CD14-positive monocyte (primary cell): Measurements from ENCODE around the gene RTCB. TPM values are rescaled to one million over a fixed set of nuclear protein-coding genes. Genes with fewer than 3 reads are reported as not detected.
"Not testable (repeated sequence)": the region's sequence is repeated elsewhere in the genome, so short reads cannot be mapped to it uniquely, and the experiment has no call there.

Source experiments
- DNase-seq, 3 donors: peaks; one replicate each; pipeline ENCODE4 v3.0.0-alpha.2; 2011 to 2022
- H2AFZ ChIP-seq: 2 replicates; pipeline ENCODE4 v1.6.0; 2012; ENCODE audit warnings: mild to moderate bottlenecking, low read depth, low read length, inconsistent platforms; ENCODE audit not compliant: insufficient read depth, poor library complexity, severe bottlenecking
- H3K27ac ChIP-seq, 2 donors: 1 replicate in 1 of 2; 2 replicates in 1 of 2; pipeline ENCODE4 v1.5.1; 2012 to 2013; ENCODE audit warnings: low read length in 2 of 2, control low read depth in 1 of 2, inconsistent platforms in 1 of 2, low read depth in 1 of 2, mild to moderate bottlenecking in 1 of 2
- H3K27me3 ChIP-seq, 2 donors: one replicate each; pipeline versions ENCODE4 v1.6.0 to v1.6.1; 2011 to 2013; ENCODE audit warnings: low read length in 2 of 2; ENCODE audit not compliant: control insufficient read depth in 2 of 2, insufficient read depth in 2 of 2
- H3K36me3 ChIP-seq, 2 donors: replicated peaks in 1 of 2; 1 replicate in 1 of 2; 2 replicates in 1 of 2; pipeline versions ENCODE4 v1.5.1 to v1.6.1; 2012 to 2013; ENCODE audit warnings: low read length in 2 of 2, control low read depth in 1 of 2, inconsistent platforms in 1 of 2, mild to moderate bottlenecking in 1 of 2; ENCODE audit not compliant: insufficient read depth in 2 of 2, control insufficient read depth in 1 of 2
- H3K4me1 ChIP-seq, 2 donors: 1 replicate in 1 of 2; 2 replicates in 1 of 2; pipeline versions ENCODE4 v1.5.1 to v1.6.1; 2012 to 2013; ENCODE audit warnings: low read length in 2 of 2, control low read depth in 1 of 2, inconsistent platforms in 1 of 2, mild to moderate bottlenecking in 1 of 2, moderate library complexity in 1 of 2; ENCODE audit not compliant: insufficient read depth in 2 of 2, control insufficient read depth in 1 of 2
- H3K4me2 ChIP-seq: replicated peaks from 2 replicates; pipeline ENCODE3; 2012; ENCODE audit warnings: low read length, moderate library complexity, mild to moderate bottlenecking; ENCODE audit not compliant: poor library complexity, severe bottlenecking; ENCODE audit errors: extremely low read depth
- H3K4me3 ChIP-seq, 3 experiments: fragments of 200-600 bp in 1 of 3; sonication (generic) in 1 of 3; replicated peaks in 1 of 3; 1 replicate in 2 of 3; 2 replicates in 1 of 3; pipeline ENCODE4 v1.5.1; 2011 to 2013; ENCODE audit warnings: low read length in 3 of 3, mild to moderate bottlenecking in 3 of 3, control low read depth in 2 of 3, low read depth in 2 of 3, inconsistent platforms in 1 of 3, moderate library complexity in 1 of 3
- H3K79me2 ChIP-seq: 2 replicates; pipeline ENCODE4 v1.6.0; 2012; ENCODE audit warnings: mild to moderate bottlenecking, control low read depth, inconsistent platforms, low read length, moderate library complexity; ENCODE audit not compliant: insufficient read depth
- H3K9ac ChIP-seq: 2 replicates; pipeline ENCODE4 v1.6.0; 2017; ENCODE audit warnings: low read length, mild to moderate bottlenecking; ENCODE audit not compliant: insufficient read depth, poor library complexity, severe bottlenecking
- H3K9me3 ChIP-seq, 2 donors: replicated peaks in 1 of 2; 1 replicate in 1 of 2; 2 replicates in 1 of 2; pipeline versions ENCODE4 v1.5.1 to v1.6.1; 2012 to 2013; ENCODE audit warnings: low read length in 2 of 2, control low read depth in 1 of 2; ENCODE audit not compliant: control insufficient read depth in 1 of 2, insufficient read depth in 1 of 2
- H4K20me1 ChIP-seq: 2 replicates; pipeline ENCODE4 v1.6.0; 2012; ENCODE audit warnings: mild to moderate bottlenecking, low read length, control low read depth, moderate library complexity; ENCODE audit not compliant: insufficient read depth
- H3K27ac Mint-ChIP-seq, 7 donors: one replicate each; pipeline ENCODE4 v1.8.0; 2020; ENCODE audit warnings: mild to moderate bottlenecking in 7 of 7, mixed read lengths in 7 of 7, moderate library complexity in 6 of 7, inconsistent platforms in 2 of 7
- H3K27me3 Mint-ChIP-seq, 3 donors: one replicate each; pipeline ENCODE4 v1.8.0; 2021 to 2022; ENCODE audit warnings: low read depth in 3 of 3, mild to moderate bottlenecking in 3 of 3, mixed read lengths in 3 of 3, moderate library complexity in 3 of 3, inconsistent platforms in 1 of 3
- H3K36me3 Mint-ChIP-seq, 2 donors: one replicate each; pipeline ENCODE4 v1.8.0; 2020; ENCODE audit warnings: mixed read lengths in 2 of 2, inconsistent platforms in 1 of 2, mild to moderate bottlenecking in 1 of 2
- H3K4me1 Mint-ChIP-seq: one replicate; pipeline ENCODE4 v1.8.0; 2020; ENCODE audit warnings: mild to moderate bottlenecking, mixed read lengths
- H3K4me3 Mint-ChIP-seq, 2 donors: one replicate each; pipeline ENCODE4 v1.8.0; 2020; ENCODE audit warnings: mild to moderate bottlenecking in 2 of 2, mixed read lengths in 2 of 2, moderate library complexity in 1 of 2
- H3K9me3 Mint-ChIP-seq, 7 donors: one replicate each; pipeline ENCODE4 v1.8.0; 2020 to 2022; ENCODE audit warnings: mixed read lengths in 7 of 7, mild to moderate bottlenecking in 6 of 7, moderate library complexity in 6 of 7, inconsistent platforms in 2 of 7
- WGBS: methylation state at CpG from one replicate; pipeline ENCODE4 v1.1.5; 2013; ENCODE audit warnings: missing lambda C conversion rate; ENCODE audit not compliant: insufficient coverage; 5-methylcytosine and 5-hydroxymethylcytosine counted together
- intact Hi-C, 2 donors: fragments of 100-400 bp; cut with micrococcal nuclease; formaldehyde crosslinking; loops; one replicate each; pipeline versions ENCODE4 v1.15.0 to v1.15.1; 2023
- polyA plus RNA-seq, 3 donors: library from polyadenylated mRNA; depleted of rRNA in 1 of 3; unstranded in 2 of 3; stranded (reverse) in 1 of 3; fragments of 300-500 nt in 2 of 3; fragments of >200 nt in 1 of 3; fragmentation: Illumina TruSeq in 2 of 3; gene quantifications; 1 replicate in 2 of 3; 2 replicates in 1 of 3; pipeline ENCODE4 v1.2.3, GENCODE V29; 2012 to 2021
- TF ChIP-seq, protein P1 (sequence below): fragments of 200-600 bp; IDR thresholded peaks from one replicate; pipeline ENCODE4 v1.8.0; 2022; ENCODE audit warnings: antibody characterized with exemption, mild to moderate bottlenecking

RTCB gene
- polyA plus RNA-seq, 3 donors, result 41.5 to 106 (median 104) TPM

DNA sequence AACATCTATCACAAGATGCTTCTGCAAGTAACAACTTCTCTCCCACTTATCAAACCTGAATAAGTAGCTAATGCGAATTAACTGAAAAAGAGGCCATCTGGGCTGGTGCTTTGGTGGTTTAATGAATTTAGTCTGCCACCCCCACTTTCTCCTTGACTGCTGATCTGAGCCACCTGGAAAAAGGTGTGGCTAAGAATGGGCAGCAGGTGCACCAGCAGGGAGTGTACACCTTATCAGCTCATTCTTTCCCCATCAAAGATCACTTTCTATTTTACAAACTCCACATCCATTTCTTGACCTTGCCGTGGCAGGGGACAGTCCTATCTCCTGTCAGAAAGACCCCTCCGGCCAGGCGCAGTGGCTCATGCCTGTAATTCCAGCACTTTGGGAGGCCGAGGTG, 47.8 kb downstream of the RTCB start:
- no peak overlapping the region for H3K4me2 ChIP-seq
- no peaks in the 10 kb centered on the region for H4K20me1 ChIP-seq
- no peak overlapping the region for H3K4me3 Mint-ChIP-seq
- no peak overlapping the region for H3K27ac ChIP-seq
- TF ChIP-seq, protein P1, sequence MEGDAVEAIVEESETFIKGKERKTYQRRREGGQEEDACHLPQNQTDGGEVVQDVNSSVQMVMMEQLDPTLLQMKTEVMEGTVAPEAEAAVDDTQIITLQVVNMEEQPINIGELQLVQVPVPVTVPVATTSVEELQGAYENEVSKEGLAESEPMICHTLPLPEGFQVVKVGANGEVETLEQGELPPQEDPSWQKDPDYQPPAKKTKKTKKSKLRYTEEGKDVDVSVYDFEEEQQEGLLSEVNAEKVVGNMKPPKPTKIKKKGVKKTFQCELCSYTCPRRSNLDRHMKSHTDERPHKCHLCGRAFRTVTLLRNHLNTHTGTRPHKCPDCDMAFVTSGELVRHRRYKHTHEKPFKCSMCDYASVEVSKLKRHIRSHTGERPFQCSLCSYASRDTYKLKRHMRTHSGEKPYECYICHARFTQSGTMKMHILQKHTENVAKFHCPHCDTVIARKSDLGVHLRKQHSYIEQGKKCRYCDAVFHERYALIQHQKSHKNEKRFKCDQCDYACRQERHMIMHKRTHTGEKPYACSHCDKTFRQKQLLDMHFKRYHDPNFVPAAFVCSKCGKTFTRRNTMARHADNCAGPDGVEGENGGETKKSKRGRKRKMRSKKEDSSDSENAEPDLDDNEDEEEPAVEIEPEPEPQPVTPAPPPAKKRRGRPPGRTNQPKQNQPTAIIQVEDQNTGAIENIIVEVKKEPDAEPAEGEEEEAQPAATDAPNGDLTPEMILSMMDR, result no peak
- no peaks in the 10 kb centered on the region for H3K36me3 ChIP-seq
- H3K9me3 Mint-ChIP-seq, result no peaks in the 10 kb centered on the region
- H2AFZ ChIP-seq, result no peak overlapping the region
- no peak for DNase-seq
- peaks cover 4 to 9% (median 7%) of the 10 kb centered on the region in 3 donors for H3K27me3 Mint-ChIP-seq
- H3K36me3 Mint-ChIP-seq, result no peaks in the 10 kb centered on the region
- H3K27me3 ChIP-seq, result no peaks in the 10 kb centered on the region
- no peak overlapping the region for H3K9ac ChIP-seq
- no peaks in the 10 kb centered on the region for H3K4me1 Mint-ChIP-seq
- no peaks in the 10 kb centered on the region for H3K9me3 ChIP-seq
- H3K4me1 ChIP-seq, result no peaks in the 10 kb centered on the region
- no peaks in the 10 kb centered on the region for H3K79me2 ChIP-seq
- H3K27ac Mint-ChIP-seq, result no peak overlapping the region
- no peak overlapping the region for H3K4me3 ChIP-seq
- intact Hi-C loops, result no loop called here
- WGBS, result 84% methylated on average over 3 of the region's 5 CpGs

DNA sequence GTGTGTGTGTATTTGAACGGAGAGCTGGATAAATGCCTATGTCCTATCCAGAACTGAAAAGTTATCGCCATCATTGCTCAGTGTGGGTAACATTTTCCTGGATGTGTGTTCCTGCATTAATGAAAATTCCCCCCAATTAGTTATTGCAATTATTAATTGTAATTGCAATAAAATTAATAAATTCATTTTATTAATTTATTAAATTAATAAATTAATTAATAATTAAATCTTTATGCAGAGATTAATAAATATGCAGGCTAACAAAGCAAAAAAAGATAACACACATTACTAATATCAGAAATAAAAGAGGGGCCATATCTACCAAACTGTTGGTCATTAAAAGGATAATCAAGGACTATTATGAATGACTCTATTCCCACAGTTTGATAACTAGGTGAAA, 50.8 kb downstream of the RTCB start:
- DNase-seq, result no peak
- Histone ChIP-seq H3K4me3 (no peak overlapping the region), H3K9ac (no peak overlapping the region), H3K9me3 (no peaks in the 10 kb centered on the region), H3K27ac (no peak overlapping the region), H2AFZ (no peak overlapping the region), H3K36me3 (no peaks in the 10 kb centered on the region), H3K79me2 (no peaks in the 10 kb centered on the region), H3K4me1 (no peaks in the 10 kb centered on the region), H3K4me2 (no peak overlapping the region), H3K27me3 (no peaks in the 10 kb centered on the region), H4K20me1 (no peaks in the 10 kb centered on the region)
- Mint-ChIP-seq H3K36me3 (no peaks in the 10 kb centered on the region), H3K27ac (no peak overlapping the region), H3K27me3 (peaks cover 3 to 5% (median 4%) of the 10 kb centered on the region in 3 donors), H3K9me3 (no peaks in the 10 kb centered on the region), H3K4me3 (no peak overlapping the region), H3K4me1 (no peaks in the 10 kb centered on the region)
- intact Hi-C loops, result no loop called here
- TF ChIP-seq, protein P1, result no peak
- WGBS, result no CpG with 5 or more reads among the region's 2 CpGs

DNA sequence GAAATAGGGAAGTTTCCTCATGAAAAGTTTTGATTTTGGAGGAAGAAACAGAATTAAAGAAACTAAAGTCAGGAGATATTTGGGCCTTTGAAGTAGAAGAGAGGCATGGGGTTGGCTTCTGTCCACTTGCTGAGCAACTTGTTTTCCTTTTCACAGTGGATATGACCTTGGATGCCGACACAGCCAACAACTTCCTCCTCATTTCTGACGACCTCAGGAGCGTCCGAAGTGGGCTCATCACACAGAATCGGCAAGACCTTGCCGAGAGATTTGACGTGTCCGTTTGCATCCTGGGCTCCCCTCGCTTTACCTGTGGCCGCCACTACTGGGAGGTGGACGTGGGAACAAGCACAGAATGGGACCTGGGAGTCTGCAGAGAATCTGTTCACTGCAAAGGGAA, 52.0 kb downstream of the RTCB start:
- H3K36me3 ChIP-seq, H3K4me2 ChIP-seq, H3K79me2 ChIP-seq, H3K4me1 Mint-ChIP-seq, H3K36me3 Mint-ChIP-seq, H3K4me1 ChIP-seq, H3K27me3 Mint-ChIP-seq, H3K27ac ChIP-seq, H2AFZ ChIP-seq, H3K9me3 ChIP-seq, H4K20me1 ChIP-seq, H3K4me3 ChIP-seq, H3K27ac Mint-ChIP-seq, H3K4me3 Mint-ChIP-seq, H3K27me3 ChIP-seq, H3K9me3 Mint-ChIP-seq, DNase-seq, H3K9ac ChIP-seq, intact Hi-C loops: not testable (repeated sequence)
- 90% methylated on average over 9 of the region's 11 CpGs for whole genome bisulfite sequencing
